ENCODE data around the gene THPO. TPM values are rescaled to one million over a fixed set of nuclear protein-coding genes. Genes with fewer than 3 reads are reported as not detected.

Gene THPO
- polyA plus RNA-seq, 1 experiment: 0.36 TPM

- POLR2A ChIA-PET: no interaction called here
- CTCF ChIA-PET: interaction anchor here (1.0 to 1.5 kb wide), 2 partner anchors 12 to 166 kb away, joined by 3 to 5 read pairs; no protein-coding TSS in a partner anchor
Observed at GRCh38 chr3:184347321-184348056, 30.5 kb downstream of the THPO start.

GRCh38 chr3:184346480-184347190, 31.4 kb downstream of the THPO start:
- no peak overlapping the region for H3K4me3 ChIP-seq (ENCODE audit: low read depth, low read length)
- H3K27me3 ChIP-seq (ENCODE audit: control insufficient read depth, insufficient read depth, low read length): no peaks in the 10 kb centered on the region
- no peak for TF ChIP-seq CTCF (IDR thresholded peaks at IDR 0.05; ENCODE audit: insufficient read depth, low read depth, low read length)
- POLR2A ChIA-PET: no interaction called here
- CTCF ChIA-PET: interaction anchor here (1.6 to 10.5 kb wide), 2 partner anchors 8 to 25 kb away, joined by 4 to 65 read pairs; no protein-coding TSS in a partner anchor
- H3K36me3 ChIP-seq (ENCODE audit: control insufficient read depth, insufficient read depth, low read length): peaks cover 8% of the 10 kb centered on the region
- DNase-seq (ENCODE audit: low read depth): no peak

More at GRCh38 chr3:184347321-184348056, 30.5 kb downstream of the THPO start:
- TF ChIP-seq CTCF (IDR thresholded peaks at IDR 0.05; ENCODE audit: insufficient read depth, low read depth, low read length): no peak
- Histone ChIP-seq H3K36me3 (ENCODE audit: control insufficient read depth, insufficient read depth, low read length) (peaks cover 8% of the 10 kb centered on the region), H3K4me3 (ENCODE audit: low read depth, low read length) (no peak overlapping the region), H3K27me3 (ENCODE audit: control insufficient read depth, insufficient read depth, low read length) (no peaks in the 10 kb centered on the region)
- no peak for DNase-seq (ENCODE audit: low read depth)

GRCh38 chr3:184345317-184346144, 32.5 kb downstream of the THPO start:
- H3K36me3 ChIP-seq (ENCODE audit: control insufficient read depth, insufficient read depth, low read length): peaks cover 10% of the 10 kb centered on the region
- H3K27me3 ChIP-seq (ENCODE audit: control insufficient read depth, insufficient read depth, low read length): no peaks in the 10 kb centered on the region
- peak; percentile 64 for TF ChIP-seq CTCF (IDR thresholded peaks at IDR 0.05; ENCODE audit: insufficient read depth, low read depth, low read length)
- CTCF ChIA-PET: interaction anchor here (0.7 to 10.5 kb wide), 11 partner anchors 8 to 455 kb away, joined by 3 to 65 read pairs (median 5); partner anchors contain the start of gene FAM131A
- no peak overlapping the region for H3K4me3 ChIP-seq (ENCODE audit: low read depth, low read length)
- DNase-seq (ENCODE audit: low read depth): no peak
- POLR2A ChIA-PET: interaction anchor here (0.6 kb wide), 1 partner anchor 23 kb away, joined by 3 read pairs; no protein-coding TSS in a partner anchor

GRCh38 chr3:184344579-184345316, 33.3 kb downstream of the THPO start:
- CTCF ChIA-PET: interaction anchor here (1.0 to 10.5 kb wide), 9 partner anchors 8 to 456 kb away, joined by 3 to 65 read pairs (median 5); partner anchors contain the start of gene FAM131A
- no peak for DNase-seq (ENCODE audit: low read depth)
- H3K36me3 ChIP-seq (ENCODE audit: control insufficient read depth, insufficient read depth, low read length): peaks cover 10% of the 10 kb centered on the region
- no peak for TF ChIP-seq CTCF (IDR thresholded peaks at IDR 0.05; ENCODE audit: insufficient read depth, low read depth, low read length)
- no peaks in the 10 kb centered on the region for H3K27me3 ChIP-seq (ENCODE audit: control insufficient read depth, insufficient read depth, low read length)
- POLR2A ChIA-PET: no interaction called here
- no peak overlapping the region for H3K4me3 ChIP-seq (ENCODE audit: low read depth, low read length)
